ENCODE results near the gene CRIM1. TPM values are rescaled to one million over a fixed set of nuclear protein-coding genes. Genes with fewer than 3 reads are reported as not detected.

CRIM1 gene
- total RNA-seq, 1 experiment from 2014 or later = 133 TPM

- 0 out of 2 replicates have a peak, but pooled peaks cover 3% of the 10 kb centered on the region for H3K4me1 ChIP-seq (replicated peaks; ENCODE audit: insufficient read depth)
- ChIA-PET POLR2A (ENCODE audit: unreplicated experiment) (no interaction called here), CTCF (no interaction called here)
- H3K4me2 ChIP-seq = no peak overlapping the region
- no peaks in the 10 kb centered on the region for H3K9me2 ChIP-seq (ENCODE audit: insufficient read depth)
- BruUV-seq (replicated peaks) = no TSS peak
- TF ChIP-seq EZH2 (IDR thresholded peaks at IDR 0.05; ENCODE audit: low read depth) (no peak), CTCF (conservative IDR thresholded peaks at IDR 0.05) (no peak)
- H3K27me3 ChIP-seq (ENCODE audit: insufficient read depth, low read depth) = no peaks in the 10 kb centered on the region
- no peak for DNase-seq
- peaks cover 8% of the 10 kb centered on the region; the same call in 1 of the 2 replicates for H3K79me2 ChIP-seq (ENCODE audit: low read depth)
- no peaks in the 10 kb centered on the region for H3F3A ChIP-seq (ENCODE audit: insufficient read depth, low read depth)
- intact Hi-C loops (cut with micrococcal nuclease; ENCODE audit: unreplicated experiment) = no loop called here
- no peak overlapping the region for H2AFZ ChIP-seq
- H3K9me3 ChIP-seq (ENCODE audit: insufficient read depth, low read depth) = no peaks in the 10 kb centered on the region
- H3K4me3 ChIP-seq = no peak overlapping the region
- H3K36me3 ChIP-seq (ENCODE audit: low read depth) = peaks cover 9% of the 10 kb centered on the region; the same call in 1 of the 2 replicates
- H4K20me1 ChIP-seq (ENCODE audit: insufficient read depth) = no peaks in the 10 kb centered on the region
- H3K27ac ChIP-seq = no peak overlapping the region
Measured at GRCh38 chr2:36452260-36452659, 96.7 kb downstream of the CRIM1 start.

- intact Hi-C loops (cut with micrococcal nuclease; ENCODE audit: unreplicated experiment) = no loop called here
- H2AFZ ChIP-seq = no peak overlapping the region
- H3K79me2 ChIP-seq (ENCODE audit: low read depth) = peaks cover 8% of the 10 kb centered on the region; the same call in 1 of the 2 replicates
- H3K9me2 ChIP-seq (ENCODE audit: insufficient read depth) = no peaks in the 10 kb centered on the region
- TF ChIP-seq EZH2 (IDR thresholded peaks at IDR 0.05; ENCODE audit: low read depth) (no peak), CTCF (conservative IDR thresholded peaks at IDR 0.05) (no peak)
- H3K27me3 ChIP-seq (ENCODE audit: insufficient read depth, low read depth) = no peaks in the 10 kb centered on the region
- POLR2A ChIA-PET (ENCODE audit: unreplicated experiment) = no interaction called here
- no TSS peak for BruUV-seq (replicated peaks)
- no peaks in the 10 kb centered on the region for H3F3A ChIP-seq (ENCODE audit: insufficient read depth, low read depth)
- H3K4me2 ChIP-seq = no peak overlapping the region
- no peaks in the 10 kb centered on the region for H3K9me3 ChIP-seq (ENCODE audit: insufficient read depth, low read depth)
- no peaks in the 10 kb centered on the region for H4K20me1 ChIP-seq (ENCODE audit: insufficient read depth)
- no peak overlapping the region for H3K27ac ChIP-seq
- no peak overlapping the region for H3K4me3 ChIP-seq
- H3K4me1 ChIP-seq (replicated peaks; ENCODE audit: insufficient read depth) = 0 out of 2 replicates have a peak, but pooled peaks cover 3% of the 10 kb centered on the region
- CTCF ChIA-PET = no interaction called here
- no peak for DNase-seq
- 0 out of 2 replicates have a peak, but pooled peaks cover 5% of the 10 kb centered on the region for H3K36me3 ChIP-seq (ENCODE audit: low read depth)
Measured at GRCh38 chr2:36453652-36454051, 98.1 kb downstream of the CRIM1 start.

GRCh38 chr2:36455011-36455410 lies 99.4 kb downstream of the CRIM1 start:
- H3K79me2 ChIP-seq (ENCODE audit: low read depth) = peaks cover 8% of the 10 kb centered on the region; the same call in 1 of the 2 replicates
- H2AFZ ChIP-seq = no peak overlapping the region
- 0 out of 2 replicates have a peak, but pooled peaks cover 5% of the 10 kb centered on the region for H3K36me3 ChIP-seq (ENCODE audit: low read depth)
- no peak overlapping the region for H3K27ac ChIP-seq
- H3K27me3 ChIP-seq (ENCODE audit: insufficient read depth, low read depth) = no peaks in the 10 kb centered on the region
- H3K4me3 ChIP-seq = no peak overlapping the region
- ChIA-PET CTCF (no interaction called here), POLR2A (ENCODE audit: unreplicated experiment) (no interaction called here)
- no peak for DNase-seq
- no peak overlapping the region for H3K4me2 ChIP-seq
- no TSS peak for BruUV-seq (replicated peaks)
- intact Hi-C loops (cut with micrococcal nuclease; ENCODE audit: unreplicated experiment) = no loop called here
- H4K20me1 ChIP-seq (ENCODE audit: insufficient read depth) = no peaks in the 10 kb centered on the region
- peaks cover 14% of the 10 kb centered on the region for H3K4me1 ChIP-seq (replicated peaks; ENCODE audit: insufficient read depth)
- H3K9me3 ChIP-seq (ENCODE audit: insufficient read depth, low read depth) = no peaks in the 10 kb centered on the region
- TF ChIP-seq EZH2 (IDR thresholded peaks at IDR 0.05; ENCODE audit: low read depth) (no peak), CTCF (conservative IDR thresholded peaks at IDR 0.05) (no peak)
- H3K9me2 ChIP-seq (ENCODE audit: insufficient read depth) = no peaks in the 10 kb centered on the region
- H3F3A ChIP-seq (ENCODE audit: insufficient read depth, low read depth) = 0 out of 2 replicates have a peak, but pooled peaks cover 3% of the 10 kb centered on the region

Measured in PC-9 (cell line).